ENCODE data around the gene MAD1L1.

DNA sequence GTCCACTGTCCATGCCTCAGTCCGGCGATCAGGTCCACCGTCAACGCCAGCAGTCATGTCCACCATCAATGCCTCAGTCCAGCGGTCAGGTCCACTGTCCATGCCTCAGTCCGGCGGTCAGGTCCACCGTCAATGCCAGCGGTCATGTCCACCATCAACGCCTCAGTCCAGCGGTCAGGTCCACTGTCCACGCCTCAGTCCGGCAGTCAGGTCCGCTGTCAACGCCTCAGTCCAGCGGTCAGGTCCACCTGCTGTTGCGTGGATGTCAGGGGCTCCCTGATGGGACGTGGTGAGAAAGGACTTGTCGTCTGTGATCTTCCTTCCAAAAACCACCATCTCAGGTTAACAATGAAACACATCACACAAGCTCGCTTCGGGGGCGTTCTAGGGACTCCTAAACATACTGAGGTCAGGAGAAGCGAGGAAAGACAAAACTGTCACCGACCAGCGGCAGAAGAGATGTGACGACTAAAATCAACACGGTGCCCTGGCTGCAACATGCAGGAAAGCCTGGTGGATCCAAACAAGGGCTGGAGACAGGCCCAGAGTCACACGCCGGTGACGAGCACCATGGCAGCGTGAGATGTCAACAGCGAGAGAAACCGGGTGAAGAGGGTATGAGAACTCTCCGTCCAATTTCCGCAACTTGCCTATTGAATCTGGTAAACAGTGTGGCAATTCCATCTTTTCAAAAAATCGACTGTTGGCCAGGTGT lies 264.2 kb downstream of the MAD1L1 start:
- TF ChIP-seq EZH2 (IDR thresholded peaks at IDR 0.05): no peak
- no peak for TF ChIP-seq POLR2AphosphoS5 (IDR thresholded peaks at IDR 0.05; ENCODE audit: borderline replicate concordance, low read depth, low read length)
